Activated T-helper 17 cell treated with anti-CD3 and anti-CD28 coated beads, Interleukin-2, amount 50 U/mL, for 72 hours (primary cell): ENCODE results near the gene RPP25L. TPM values are rescaled to one million over a fixed set of nuclear protein-coding genes. Genes with fewer than 3 reads are reported as not detected.
A peak's percentile ranks its signal among the peaks of the same experiment; 100 is the strongest.

Experiments used
- ATAC-seq: fragments of 150-1000 bp; cut with Tn5 transposase; replicated peaks from 2 replicates; pipeline ENCODE4 v1.10.0; 2021; ENCODE audit warnings: mild to moderate bottlenecking, moderate library complexity
- H3K27ac Mint-ChIP-seq: one replicate; pipeline ENCODE4 v1.8.0; 2022; ENCODE audit warnings: mixed read lengths
- H3K27me3 Mint-ChIP-seq: one replicate; pipeline ENCODE4 v1.8.0; 2022; ENCODE audit warnings: mixed read lengths
- H3K36me3 Mint-ChIP-seq: one replicate; pipeline ENCODE4 v1.8.0; 2022; ENCODE audit warnings: low read depth, mild to moderate bottlenecking, mixed read lengths
- H3K4me1 Mint-ChIP-seq: one replicate; pipeline ENCODE4 v1.8.0; 2022; ENCODE audit warnings: mixed read lengths
- H3K4me3 Mint-ChIP-seq: one replicate; pipeline ENCODE4 v1.8.0; 2022; ENCODE audit warnings: mild to moderate bottlenecking, mixed read lengths
- H3K9me3 Mint-ChIP-seq: one replicate; pipeline ENCODE4 v1.8.0; 2022; ENCODE audit warnings: mixed read lengths
- total RNA-seq, 2 donors: library from RNA; stranded (reverse); gene quantifications; one replicate each; pipeline ENCODE4 v1.2.3, GENCODE V29; 2022

Gene RPP25L
- total RNA-seq, 2 donors from 2014 or later, result 21.3 to 25.8 TPM

DNA sequence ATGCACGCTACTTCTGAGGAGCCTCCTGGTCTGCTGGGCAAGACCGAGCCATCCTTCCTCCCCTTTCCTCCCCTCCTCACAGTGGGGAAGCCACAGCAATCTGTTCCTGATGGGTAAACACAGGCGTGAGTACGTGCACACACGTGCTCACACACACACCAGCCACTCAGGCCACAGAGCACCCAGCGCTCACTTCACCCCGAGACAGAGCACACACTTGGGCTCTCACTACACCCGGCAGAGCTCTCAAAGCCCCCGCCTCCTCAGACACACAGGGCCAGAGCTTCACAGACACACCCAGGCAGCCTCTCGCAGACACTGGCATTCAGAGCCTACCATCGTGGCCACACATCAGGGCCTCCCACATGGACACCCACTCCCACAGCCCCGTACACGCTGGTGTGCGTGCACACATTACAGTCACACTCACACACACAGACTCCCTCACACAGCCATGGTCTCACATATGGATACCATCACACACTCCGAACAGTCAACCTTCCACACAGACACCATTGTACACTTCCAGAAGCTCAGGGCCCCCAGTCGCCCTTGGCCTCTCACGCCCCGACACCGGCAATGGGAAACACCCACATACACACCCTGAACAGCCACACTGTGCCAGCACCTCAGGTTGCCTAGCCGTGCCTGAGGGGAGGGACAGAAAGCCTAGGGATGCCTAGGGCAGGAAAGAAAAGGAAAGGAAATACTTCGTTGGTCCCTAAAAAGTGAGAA lies 35.9 kb downstream of the RPP25L start:
- ATAC-seq, result no peak
- peaks cover 13% of the 10 kb centered on the region for H3K4me1 Mint-ChIP-seq
- H3K27ac Mint-ChIP-seq, result no peak overlapping the region
- H3K36me3 Mint-ChIP-seq, result no peaks in the 10 kb centered on the region
- no peak overlapping the region for H3K4me3 Mint-ChIP-seq
- peaks cover 61% of the 10 kb centered on the region for H3K27me3 Mint-ChIP-seq
- no peaks in the 10 kb centered on the region for H3K9me3 Mint-ChIP-seq

DNA sequence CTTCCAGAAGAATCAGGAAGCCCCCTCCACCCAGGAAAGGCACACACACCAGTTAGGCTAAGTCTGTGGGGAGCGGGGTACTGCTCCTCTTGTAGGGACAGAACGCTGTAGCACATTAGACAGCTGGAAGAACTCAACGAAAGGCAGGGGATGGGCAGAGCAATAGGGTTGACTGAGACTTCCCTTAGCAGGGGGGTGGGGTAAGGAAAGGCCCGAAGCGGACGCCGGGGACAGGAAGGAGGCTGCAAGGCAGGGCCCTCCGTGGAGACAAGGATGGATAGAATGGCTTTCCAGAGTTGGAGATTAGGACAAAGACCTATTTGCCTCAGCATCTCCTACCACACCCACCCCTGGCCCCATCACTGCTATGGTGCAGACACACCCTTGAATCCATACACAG lies 36.7 kb downstream of the RPP25L start:
- Mint-ChIP-seq H3K4me3 (no peak overlapping the region), H3K36me3 (no peaks in the 10 kb centered on the region), H3K27ac (no peak overlapping the region), H3K4me1 (peaks cover 13% of the 10 kb centered on the region), H3K9me3 (no peaks in the 10 kb centered on the region), H3K27me3 (peaks cover 57% of the 10 kb centered on the region)
- ATAC-seq, result no peak

DNA sequence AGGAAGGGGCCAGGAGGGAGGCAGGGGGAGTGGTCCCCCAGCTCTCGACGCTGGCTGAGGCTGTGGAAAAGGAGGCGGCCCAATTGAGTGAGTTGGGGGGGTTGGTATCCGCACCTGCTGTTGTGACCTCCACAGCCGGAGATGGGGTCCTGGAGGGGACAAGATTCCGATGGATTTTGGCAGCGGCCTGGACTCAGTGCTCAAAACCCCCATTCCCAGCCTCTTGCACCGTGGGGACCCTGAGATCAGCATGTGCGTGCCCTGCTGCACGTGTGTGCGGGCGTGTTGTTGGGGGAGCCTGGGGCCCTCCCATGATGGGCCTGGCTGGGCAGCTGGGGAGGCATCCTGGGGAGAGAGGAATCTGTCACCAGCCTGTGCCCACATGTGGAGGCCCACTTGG lies 37.3 kb downstream of the RPP25L start:
- Mint-ChIP-seq H3K36me3 (no peaks in the 10 kb centered on the region), H3K27ac (no peak overlapping the region), H3K4me3 (no peak overlapping the region), H3K9me3 (no peaks in the 10 kb centered on the region), H3K4me1 (peaks cover 13% of the 10 kb centered on the region), H3K27me3 (peaks cover 52% of the 10 kb centered on the region)
- no peak for ATAC-seq

DNA sequence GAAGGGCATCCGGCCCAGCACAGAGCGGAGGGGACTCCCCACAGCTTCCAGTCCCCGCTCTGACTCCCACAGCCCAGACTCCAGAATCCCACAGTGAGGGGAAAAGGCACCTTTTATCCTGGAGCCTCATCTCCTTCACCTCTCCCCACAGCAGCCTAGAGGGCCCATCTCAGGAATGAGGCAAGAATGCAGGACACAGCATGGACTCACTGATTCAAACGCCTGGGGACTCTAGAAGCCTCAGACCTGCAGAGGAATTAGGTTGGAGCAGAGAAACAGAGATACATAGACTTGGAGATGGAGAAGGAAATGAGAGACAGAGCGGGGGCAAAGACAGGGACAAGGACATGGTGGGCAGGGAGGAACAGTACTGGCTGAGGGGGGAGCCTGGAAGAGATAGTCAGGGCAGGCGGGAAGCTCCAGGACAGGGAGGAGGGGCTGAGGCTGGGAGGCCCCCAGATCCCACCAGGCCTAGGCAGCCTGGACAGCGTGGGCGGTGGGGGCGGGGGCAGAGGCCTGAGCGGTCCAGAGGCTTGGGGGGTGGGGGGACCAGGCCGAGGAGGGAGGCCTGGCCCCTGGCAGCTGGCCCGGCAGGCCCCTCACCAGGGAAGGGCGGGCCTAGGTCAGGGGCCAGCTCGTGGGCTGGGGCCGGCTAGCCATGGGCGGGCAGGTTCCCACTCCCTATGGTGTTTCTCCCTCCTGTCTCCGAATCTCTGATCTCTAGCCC lies 38.1 kb downstream of the RPP25L start:
- H3K36me3 Mint-ChIP-seq, result no peaks in the 10 kb centered on the region
- H3K27me3 Mint-ChIP-seq, result peaks cover 44% of the 10 kb centered on the region
- peaks cover 13% of the 10 kb centered on the region for H3K4me1 Mint-ChIP-seq
- ATAC-seq, result no peak
- H3K4me3 Mint-ChIP-seq, result no peak overlapping the region
- no peak overlapping the region for H3K27ac Mint-ChIP-seq
- H3K9me3 Mint-ChIP-seq, result no peaks in the 10 kb centered on the region

DNA sequence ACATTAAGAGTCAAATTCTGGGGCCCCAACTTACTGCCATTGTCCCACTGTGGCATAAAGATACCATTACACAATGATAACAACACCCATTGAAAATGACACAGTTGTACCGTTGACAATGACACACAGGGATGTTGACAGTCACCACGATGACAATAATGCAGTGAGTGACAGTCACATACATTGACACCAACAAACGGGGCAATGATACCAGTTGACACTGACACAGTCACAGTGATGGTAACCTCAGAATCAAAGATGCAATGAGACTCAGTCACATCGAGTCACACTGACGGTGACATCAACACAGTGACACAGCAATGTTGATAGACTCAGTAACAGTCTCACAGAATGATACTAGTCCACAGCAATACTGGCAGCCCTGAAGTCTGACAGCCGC lies 39.3 kb downstream of the RPP25L start:
- Mint-ChIP-seq H3K27me3 (peaks cover 46% of the 10 kb centered on the region), H3K27ac (no peak overlapping the region), H3K36me3 (no peaks in the 10 kb centered on the region), H3K4me1 (peaks cover 13% of the 10 kb centered on the region), H3K9me3 (no peaks in the 10 kb centered on the region), H3K4me3 (no peak overlapping the region)
- peak; percentile 65 for ATAC-seq

DNA sequence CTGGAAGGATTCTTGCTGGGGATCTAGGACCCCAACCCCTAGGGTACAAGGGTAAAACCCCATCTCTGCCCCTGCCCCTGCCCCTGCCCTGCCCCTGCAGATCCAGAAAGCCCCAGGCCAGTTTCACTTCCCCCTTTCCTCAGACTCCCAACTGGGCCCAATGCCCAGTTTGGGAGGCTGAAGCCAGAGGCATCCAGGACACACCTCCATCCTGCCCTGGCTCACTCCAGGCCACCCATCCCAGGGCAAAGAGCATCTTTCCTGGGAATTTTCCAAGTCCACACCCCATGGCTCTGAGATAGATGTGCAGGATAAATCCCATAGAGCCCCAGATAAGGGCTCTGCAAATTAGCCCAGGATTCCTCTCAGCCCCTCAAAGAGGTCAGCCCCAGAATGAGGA lies 39.8 kb downstream of the RPP25L start:
- Mint-ChIP-seq H3K4me1 (peaks cover 7% of the 10 kb centered on the region), H3K9me3 (no peaks in the 10 kb centered on the region), H3K27me3 (peaks cover 45% of the 10 kb centered on the region), H3K36me3 (no peaks in the 10 kb centered on the region), H3K4me3 (no peak overlapping the region), H3K27ac (no peak overlapping the region)
- ATAC-seq, result no peak

DNA sequence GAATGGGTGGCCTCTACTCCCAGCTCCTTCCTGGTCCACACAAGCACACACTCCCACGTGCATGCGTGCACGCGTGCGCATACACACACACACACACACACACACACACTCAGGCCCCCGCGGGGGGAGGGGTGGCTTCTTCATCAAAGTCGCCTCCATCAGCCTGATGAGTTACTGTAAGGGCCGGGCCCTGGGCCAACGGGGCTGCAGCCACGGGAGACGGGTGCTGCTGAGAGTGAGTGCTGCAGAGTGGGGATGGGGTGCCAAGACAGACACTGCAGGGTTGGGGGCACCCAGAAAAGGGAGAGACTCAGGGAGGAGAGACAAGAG lies 40.5 kb downstream of the RPP25L start:
- no peaks in the 10 kb centered on the region for H3K9me3 Mint-ChIP-seq
- no peak for ATAC-seq
- no peak overlapping the region for H3K4me3 Mint-ChIP-seq
- no peak overlapping the region for H3K27ac Mint-ChIP-seq
- H3K36me3 Mint-ChIP-seq, result no peaks in the 10 kb centered on the region
- peaks cover 45% of the 10 kb centered on the region for H3K27me3 Mint-ChIP-seq
- H3K4me1 Mint-ChIP-seq, result peaks cover 7% of the 10 kb centered on the region

DNA sequence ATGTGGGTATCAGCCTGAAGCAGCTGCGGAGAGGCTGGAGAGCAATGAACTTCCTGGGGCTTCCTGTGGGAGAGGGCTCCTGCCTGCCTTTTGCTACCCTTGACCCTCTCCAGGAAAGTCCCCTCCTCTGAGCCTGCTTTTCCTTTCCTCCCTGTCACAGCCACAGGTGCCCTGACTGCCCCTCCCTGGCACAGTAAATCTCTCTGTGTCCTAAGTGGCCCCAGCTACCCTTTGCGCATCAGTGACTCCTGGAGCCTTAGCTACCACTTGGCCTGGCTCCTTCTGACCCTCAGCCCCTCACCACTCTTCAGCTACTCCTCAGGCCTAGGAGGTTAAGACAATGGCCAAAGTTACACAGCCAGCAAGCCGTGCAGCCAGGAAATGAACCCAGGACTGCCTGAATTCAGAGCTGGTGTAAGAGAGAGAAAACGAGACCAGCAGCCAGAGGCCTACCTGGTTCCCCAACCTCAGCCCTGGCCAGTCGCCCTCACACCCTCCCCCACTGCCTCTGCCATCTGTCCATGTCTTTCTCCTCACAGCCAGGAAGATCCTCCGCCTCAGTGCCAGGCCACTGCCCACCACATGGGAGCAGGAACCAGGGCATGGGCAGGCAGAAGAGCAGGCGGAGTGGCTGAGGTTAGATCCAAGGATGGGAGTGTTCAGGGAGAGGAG lies 41.0 kb downstream of the RPP25L start:
- Mint-ChIP-seq H3K27ac (no peak overlapping the region), H3K4me1 (peaks cover 2% of the 10 kb centered on the region), H3K9me3 (no peaks in the 10 kb centered on the region), H3K27me3 (peaks cover 40% of the 10 kb centered on the region), H3K36me3 (no peaks in the 10 kb centered on the region), H3K4me3 (no peak overlapping the region)
- ATAC-seq, result no peak

DNA sequence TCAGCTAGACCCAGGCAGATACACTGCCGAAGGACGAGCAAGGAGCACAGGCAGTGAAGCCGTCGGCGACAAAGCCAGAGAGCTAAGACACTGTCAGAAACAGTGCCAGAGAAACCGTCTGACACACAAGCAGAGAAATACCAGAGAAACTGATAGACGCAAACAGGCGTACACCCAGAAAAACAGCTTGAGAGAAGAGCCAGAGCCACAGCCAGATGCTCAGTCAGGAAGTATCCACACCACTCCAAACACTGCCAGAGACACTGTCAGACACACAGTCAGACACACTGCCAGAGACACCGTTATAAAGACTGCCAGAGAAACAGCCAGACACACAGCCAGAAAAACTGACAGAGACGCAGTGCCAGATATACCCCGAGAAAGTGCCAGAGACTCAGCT lies 41.5 kb downstream of the RPP25L start:
- H3K9me3 Mint-ChIP-seq, result no peaks in the 10 kb centered on the region
- H3K4me1 Mint-ChIP-seq, result no peaks in the 10 kb centered on the region
- ATAC-seq, result no peak
- H3K27me3 Mint-ChIP-seq, result peaks cover 37% of the 10 kb centered on the region
- H3K4me3 Mint-ChIP-seq, result no peak overlapping the region
- H3K36me3 Mint-ChIP-seq, result no peaks in the 10 kb centered on the region
- H3K27ac Mint-ChIP-seq, result no peak overlapping the region

DNA sequence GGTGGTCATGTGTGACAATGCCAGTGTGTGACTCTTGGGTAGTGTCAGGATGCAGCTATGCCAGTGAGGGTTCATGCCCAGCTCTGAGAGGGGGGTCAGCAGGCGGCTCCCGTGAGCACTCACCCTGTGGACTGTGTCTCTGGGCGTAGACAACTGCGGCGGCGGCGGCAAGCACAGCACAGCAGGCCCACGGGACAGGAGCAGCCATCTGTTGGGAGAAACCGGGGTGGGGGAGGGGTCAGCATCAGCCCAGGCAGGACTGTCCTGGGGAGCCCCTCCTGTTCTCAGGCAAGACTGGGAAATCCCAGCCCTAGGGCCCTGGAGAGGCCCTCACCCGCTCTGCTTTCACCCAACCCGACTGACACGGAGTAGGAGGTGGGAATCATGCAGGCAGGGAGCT lies 43.1 kb downstream of the RPP25L start:
- Mint-ChIP-seq H3K4me3 (no peak overlapping the region), H3K27me3 (peaks cover 32% of the 10 kb centered on the region), H3K36me3 (no peaks in the 10 kb centered on the region), H3K4me1 (no peaks in the 10 kb centered on the region), H3K27ac (no peak overlapping the region), H3K9me3 (no peaks in the 10 kb centered on the region)
- ATAC-seq, result no peak

DNA sequence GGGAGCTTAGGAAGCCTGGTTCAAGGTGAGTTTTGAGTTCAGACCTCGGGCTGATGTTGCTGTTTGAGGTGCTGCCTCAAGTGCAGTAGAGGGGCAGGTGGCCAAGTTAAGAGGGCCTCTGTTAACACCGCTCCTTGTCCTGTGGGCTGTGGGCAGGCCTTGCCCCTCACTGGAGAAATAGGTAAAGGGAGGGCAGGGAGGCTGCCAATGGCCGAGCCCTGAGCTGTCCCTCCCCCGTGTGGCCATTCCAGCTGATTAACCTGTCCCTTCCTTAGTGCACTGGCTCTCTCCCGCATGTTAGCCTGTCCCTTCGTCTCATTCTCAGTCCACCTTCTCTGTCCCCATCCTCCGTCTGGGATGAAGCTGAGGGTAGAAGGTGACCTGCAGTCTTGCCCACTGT lies 43.8 kb downstream of the RPP25L start:
- no peaks in the 10 kb centered on the region for H3K4me1 Mint-ChIP-seq
- H3K27ac Mint-ChIP-seq, result no peak overlapping the region
- no peaks in the 10 kb centered on the region for H3K36me3 Mint-ChIP-seq
- peaks cover 30% of the 10 kb centered on the region for H3K27me3 Mint-ChIP-seq
- H3K9me3 Mint-ChIP-seq, result no peaks in the 10 kb centered on the region
- no peak overlapping the region for H3K4me3 Mint-ChIP-seq
- no peak for ATAC-seq

DNA sequence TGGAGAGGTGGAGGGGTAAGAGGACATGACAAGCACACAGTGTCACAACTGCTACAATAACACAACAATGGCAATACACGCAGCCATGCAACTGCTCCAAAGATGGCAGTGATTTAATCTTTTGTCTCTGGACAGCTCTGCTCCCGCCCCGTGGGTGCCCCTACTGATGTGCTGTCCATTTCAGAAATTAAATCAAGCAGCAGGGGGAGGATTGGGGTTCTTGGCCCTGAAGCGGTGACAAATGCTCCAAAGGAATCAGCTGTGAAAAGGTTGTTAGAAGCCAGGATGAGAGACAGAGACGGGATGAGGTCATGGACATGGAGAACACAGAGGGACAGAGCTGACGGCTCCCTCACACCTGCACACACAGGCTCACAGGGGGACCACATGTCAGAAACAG lies 44.9 kb downstream of the RPP25L start:
- Mint-ChIP-seq H3K4me3 (no peak overlapping the region), H3K36me3 (no peaks in the 10 kb centered on the region), H3K4me1 (no peaks in the 10 kb centered on the region), H3K27ac (no peak overlapping the region), H3K9me3 (no peaks in the 10 kb centered on the region), H3K27me3 (peaks cover 30% of the 10 kb centered on the region)
- ATAC-seq, result no peak

DNA sequence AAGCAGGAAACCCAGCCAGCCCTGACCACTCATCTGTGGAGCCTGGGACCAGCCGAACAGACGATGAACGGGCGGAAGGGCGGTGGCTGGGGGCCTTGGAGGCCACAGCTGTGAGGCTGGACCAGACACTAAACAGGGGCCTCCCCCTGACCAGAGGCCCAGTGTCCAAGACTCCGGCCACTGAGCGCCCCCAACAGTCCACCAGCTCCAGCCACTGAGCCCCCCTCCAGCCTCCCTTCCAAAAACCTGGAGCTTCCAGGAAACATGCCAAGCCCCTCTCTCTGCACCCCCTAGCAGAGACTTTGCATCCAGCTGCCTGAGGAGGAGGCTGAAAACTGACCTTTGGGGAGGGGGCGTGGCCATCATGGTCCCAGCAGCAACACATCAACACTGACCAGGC lies 45.6 kb downstream of the RPP25L start:
- H3K4me3 Mint-ChIP-seq, result no peak overlapping the region
- H3K27ac Mint-ChIP-seq, result no peak overlapping the region
- H3K9me3 Mint-ChIP-seq, result no peaks in the 10 kb centered on the region
- no peak for ATAC-seq
- H3K27me3 Mint-ChIP-seq, result peaks cover 25% of the 10 kb centered on the region
- H3K36me3 Mint-ChIP-seq, result no peaks in the 10 kb centered on the region
- no peaks in the 10 kb centered on the region for H3K4me1 Mint-ChIP-seq

DNA sequence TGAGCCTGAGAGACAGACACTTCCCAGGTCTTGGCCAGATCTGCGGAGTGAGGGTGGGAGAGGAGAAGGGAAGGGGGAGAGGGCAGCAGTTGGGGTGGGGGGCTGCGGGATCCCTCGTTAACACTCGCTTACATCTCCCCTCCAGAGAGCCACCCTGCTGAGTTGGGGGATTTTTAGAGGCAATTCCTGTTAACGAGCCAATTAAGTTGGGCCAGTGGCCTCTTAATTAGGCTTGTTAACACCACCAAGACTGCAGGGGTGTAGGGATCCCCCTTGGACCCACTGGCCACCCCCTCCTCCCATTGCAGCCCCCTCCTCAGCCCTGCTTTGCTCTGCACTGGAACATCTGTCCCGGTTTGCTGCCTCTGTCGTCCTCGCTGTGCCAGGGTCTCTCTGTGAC lies 46.0 kb downstream of the RPP25L start:
- H3K4me3 Mint-ChIP-seq, result no peak overlapping the region
- H3K36me3 Mint-ChIP-seq, result no peaks in the 10 kb centered on the region
- H3K4me1 Mint-ChIP-seq, result no peaks in the 10 kb centered on the region
- no peak for ATAC-seq
- H3K9me3 Mint-ChIP-seq, result no peaks in the 10 kb centered on the region
- H3K27me3 Mint-ChIP-seq, result peaks cover 26% of the 10 kb centered on the region
- H3K27ac Mint-ChIP-seq, result no peak overlapping the region

DNA sequence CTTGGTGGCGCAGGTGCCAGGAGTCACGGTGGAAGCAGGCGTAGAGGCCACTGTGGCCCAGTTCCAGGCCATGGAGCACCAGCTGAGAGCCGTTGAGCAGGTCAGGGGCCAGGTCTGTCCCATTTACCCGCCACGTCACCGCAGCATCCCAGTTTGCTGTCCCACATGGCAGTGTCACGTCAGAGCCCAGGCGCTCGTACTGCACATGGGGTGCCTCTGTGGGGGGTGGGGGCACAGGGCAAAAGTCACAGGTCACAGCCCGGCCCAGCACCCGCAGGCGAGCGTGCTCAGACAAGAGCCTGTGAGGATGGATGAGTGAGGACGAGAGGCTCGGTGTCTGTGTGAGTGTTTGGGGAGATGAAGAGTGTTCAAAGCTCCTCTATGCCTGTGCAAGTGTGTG lies 47.3 kb downstream of the RPP25L start:
- Mint-ChIP-seq H3K36me3 (no peaks in the 10 kb centered on the region), H3K4me3 (no peak overlapping the region), H3K9me3 (no peaks in the 10 kb centered on the region), H3K27ac (no peak overlapping the region), H3K4me1 (no peaks in the 10 kb centered on the region), H3K27me3 (peaks cover 31% of the 10 kb centered on the region)
- no peak for ATAC-seq
